Chondrocyte (in vitro differentiated cells): ENCODE measurements around the gene ALK. TPM values are rescaled to one million over a fixed set of nuclear protein-coding genes. Genes with fewer than 3 reads are reported as not detected.
"Not testable (repeated sequence)": the region's sequence is repeated elsewhere in the genome, so short reads cannot be mapped to it uniquely, and the experiment has no call there.

ENCODE experiments used
- DNase-seq: peaks from one replicate; pipeline ENCODE4 v3.0.0; 2021; ENCODE audit warnings: mixed read lengths, low spot score
- H3K27ac Mint-ChIP-seq: one replicate; pipeline ENCODE4 v1.8.0; 2021; ENCODE audit warnings: mild to moderate bottlenecking, moderate library complexity, mixed read lengths; ENCODE audit not compliant: unreplicated experiment
- H3K27me3 Mint-ChIP-seq: 2 replicates; pipeline ENCODE4 v1.8.0; 2021; ENCODE audit warnings: low read depth, mixed read lengths
- H3K36me3 Mint-ChIP-seq: 2 replicates; pipeline ENCODE4 v1.8.0; 2021; ENCODE audit warnings: low read depth, mixed read lengths
- H3K4me1 Mint-ChIP-seq: 2 replicates; pipeline ENCODE4 v1.8.0; 2021; ENCODE audit warnings: low read depth, mild to moderate bottlenecking, mixed read lengths
- H3K4me3 Mint-ChIP-seq: one replicate; pipeline ENCODE4 v1.8.0; 2021; ENCODE audit warnings: mild to moderate bottlenecking, moderate library complexity, mixed read lengths; ENCODE audit not compliant: unreplicated experiment
- H3K9me3 Mint-ChIP-seq: 2 replicates; pipeline ENCODE4 v1.8.0; 2021; ENCODE audit warnings: low read depth, mixed read lengths
- CTCF ChIP-seq: fragments of 200-600 bp; sonication (generic); IDR thresholded peaks from 2 replicates; pipeline ENCODE4 v1.5.0; 2021; ENCODE audit warnings: antibody characterized with exemption, mild to moderate bottlenecking, moderate library complexity
- total RNA-seq: library from RNA; stranded (reverse); gene quantifications from 3 replicates; pipeline ENCODE4 v1.2.1, GENCODE V29; 2021

The ALK gene
- total RNA-seq, 1 donor from 2014 or later, result 0.07 TPM

- DNase-seq, result no peak
- Mint-ChIP-seq H3K36me3 (no peaks in the 10 kb centered on the region), H3K27ac (no peak overlapping the region)
These were observed 662.2 kb downstream of the ALK start for GRCh38 chr2:29259221-29259620.

GRCh38 chr2:29255004-29255403, 666.4 kb downstream of the ALK start:
- Mint-ChIP-seq H3K27me3 (peaks cover 12% of the 10 kb centered on the region), H3K4me3 (no peak overlapping the region), H3K9me3 (no peaks in the 10 kb centered on the region), H3K36me3 (no peaks in the 10 kb centered on the region), H3K4me1 (peaks cover 1% of the 10 kb centered on the region), H3K27ac (no peak overlapping the region)
- TF ChIP-seq CTCF, result no peak
- no peak for DNase-seq

More at GRCh38 chr2:29259221-29259620, 662.2 kb downstream of the ALK start:
- Mint-ChIP-seq H3K4me3 (no peak overlapping the region), H3K9me3 (peaks cover 3% of the 10 kb centered on the region), H3K27me3 (peaks cover 11% of the 10 kb centered on the region), H3K4me1 (peaks cover 6% of the 10 kb centered on the region)
- TF ChIP-seq CTCF, result no peak

- H3K9me3 Mint-ChIP-seq, H3K4me1 Mint-ChIP-seq, DNase-seq, H3K27ac Mint-ChIP-seq, H3K4me3 Mint-ChIP-seq, H3K36me3 Mint-ChIP-seq: not testable (repeated sequence)
- peaks cover 12% of the 10 kb centered on the region for H3K27me3 Mint-ChIP-seq
These were observed 667.7 kb downstream of the ALK start for GRCh38 chr2:29253495-29254275.

GRCh38 chr2:29253026-29253425, 668.4 kb downstream of the ALK start:
- Mint-ChIP-seq H3K27ac (no peak overlapping the region), H3K4me1 (no peaks in the 10 kb centered on the region), H3K4me3 (no peak overlapping the region), H3K9me3 (no peaks in the 10 kb centered on the region), H3K36me3 (no peaks in the 10 kb centered on the region), H3K27me3 (peaks cover 12% of the 10 kb centered on the region)
- DNase-seq, result no peak
- TF ChIP-seq CTCF, result no peak

- Mint-ChIP-seq H3K27me3 (peaks cover 13% of the 10 kb centered on the region), H3K4me1 (no peaks in the 10 kb centered on the region), H3K27ac (no peak overlapping the region), H3K9me3 (no peaks in the 10 kb centered on the region), H3K36me3 (no peaks in the 10 kb centered on the region), H3K4me3 (no peak overlapping the region)
- no peak for DNase-seq
- no peak for TF ChIP-seq CTCF
These were observed 670.0 kb downstream of the ALK start for GRCh38 chr2:29251406-29251805.

- peaks cover 13% of the 10 kb centered on the region for H3K27me3 Mint-ChIP-seq
- TF ChIP-seq CTCF, result no peak
- no peak for DNase-seq
- no peaks in the 10 kb centered on the region for H3K36me3 Mint-ChIP-seq
- H3K9me3 Mint-ChIP-seq, result no peaks in the 10 kb centered on the region
- H3K4me1 Mint-ChIP-seq, result no peaks in the 10 kb centered on the region
- H3K27ac Mint-ChIP-seq, result no peak overlapping the region
- H3K4me3 Mint-ChIP-seq, result no peak overlapping the region
These were observed 670.4 kb downstream of the ALK start for GRCh38 chr2:29250977-29251376.
